Measurements from ENCODE around the gene KLHL14. TPM values are rescaled to one million over a fixed set of nuclear protein-coding genes. Genes with fewer than 3 reads are reported as not detected.

Gene KLHL14
- total RNA-seq, 1 donor from 2014 or later = 7.0 TPM

- Mint-ChIP-seq H3K4me1 (ENCODE audit: low read depth) (no peaks in the 10 kb centered on the region), H3K27ac (no peak overlapping the region), H3K4me3 (ENCODE audit: low read depth) (no peak overlapping the region), H3K9me3 (ENCODE audit: low read depth) (no peaks in the 10 kb centered on the region), H3K27me3 (peaks cover 5% of the 10 kb centered on the region), H3K36me3 (ENCODE audit: insufficient read depth) (no peaks in the 10 kb centered on the region)
- no peak for DNase-seq (ENCODE audit: low spot score, unreplicated experiment)
- TF ChIP-seq CTCF (IDR thresholded peaks at IDR 0.05; ENCODE audit: unreplicated experiment) = no peak
Measured at GRCh38 chr18:32629981-32630700, 142.7 kb downstream of the KLHL14 start.

- no peaks in the 10 kb centered on the region for H3K4me1 Mint-ChIP-seq (ENCODE audit: low read depth)
- DNase-seq (ENCODE audit: low spot score, unreplicated experiment) = no peak
- no peaks in the 10 kb centered on the region for H3K9me3 Mint-ChIP-seq (ENCODE audit: low read depth)
- no peaks in the 10 kb centered on the region for H3K36me3 Mint-ChIP-seq (ENCODE audit: insufficient read depth)
- TF ChIP-seq CTCF (IDR thresholded peaks at IDR 0.05; ENCODE audit: unreplicated experiment) = no peak
- H3K27ac Mint-ChIP-seq = no peak overlapping the region
- H3K4me3 Mint-ChIP-seq (ENCODE audit: low read depth) = no peak overlapping the region
- H3K27me3 Mint-ChIP-seq = peaks cover 7% of the 10 kb centered on the region
Measured at GRCh38 chr18:32629292-32629691, 143.5 kb downstream of the KLHL14 start.

- H3K9me3 Mint-ChIP-seq (ENCODE audit: low read depth) = no peaks in the 10 kb centered on the region
- no peak overlapping the region for H3K4me3 Mint-ChIP-seq (ENCODE audit: low read depth)
- no peaks in the 10 kb centered on the region for H3K36me3 Mint-ChIP-seq (ENCODE audit: insufficient read depth)
- H3K4me1 Mint-ChIP-seq (ENCODE audit: low read depth) = no peaks in the 10 kb centered on the region
- H3K27me3 Mint-ChIP-seq = peaks cover 7% of the 10 kb centered on the region
- no peak for DNase-seq (ENCODE audit: low spot score, unreplicated experiment)
- no peak for TF ChIP-seq CTCF (IDR thresholded peaks at IDR 0.05; ENCODE audit: unreplicated experiment)
- no peak overlapping the region for H3K27ac Mint-ChIP-seq
Measured at GRCh38 chr18:32624182-32624723, 148.6 kb downstream of the KLHL14 start.

- TF ChIP-seq CTCF (IDR thresholded peaks at IDR 0.05; ENCODE audit: unreplicated experiment) = no peak
- Mint-ChIP-seq H3K27ac (no peak overlapping the region), H3K27me3 (peaks cover 7% of the 10 kb centered on the region), H3K36me3 (ENCODE audit: insufficient read depth) (no peaks in the 10 kb centered on the region), H3K4me1 (ENCODE audit: low read depth) (no peaks in the 10 kb centered on the region), H3K9me3 (ENCODE audit: low read depth) (no peaks in the 10 kb centered on the region), H3K4me3 (ENCODE audit: low read depth) (no peak overlapping the region)
- no peak for DNase-seq (ENCODE audit: low spot score, unreplicated experiment)
Measured at GRCh38 chr18:32623563-32623962, 149.3 kb downstream of the KLHL14 start.
